GM18520 (cell line): ENCODE data around the gene OR4B1.

Experiments used
- ATAC-seq: cut with Tn5 transposase; IDR thresholded peaks from one replicate; pipeline ENCODE4 v1.9.1; 2021; ENCODE audit not compliant: unreplicated experiment

Gene OR4B1

DNA sequence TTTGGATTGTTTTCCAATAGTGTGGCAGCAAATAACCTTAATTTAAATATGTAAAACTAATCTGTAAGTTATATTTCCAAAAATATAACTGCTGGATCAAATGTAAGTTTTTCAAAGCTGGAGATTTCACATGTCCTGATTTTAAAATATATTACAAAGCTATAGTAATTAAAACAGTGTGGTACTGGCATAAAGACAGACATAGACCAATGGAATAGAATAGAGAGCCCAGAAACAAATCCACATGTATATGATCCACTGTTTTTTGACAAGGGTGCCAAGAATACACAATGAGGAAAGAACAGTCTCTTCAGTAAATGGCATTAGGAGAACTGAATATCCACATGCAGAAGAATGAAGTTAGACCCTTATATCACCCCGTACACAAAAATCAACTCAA, 32.3 kb downstream of the OR4B1 start:
- no peak for ATAC-seq

DNA sequence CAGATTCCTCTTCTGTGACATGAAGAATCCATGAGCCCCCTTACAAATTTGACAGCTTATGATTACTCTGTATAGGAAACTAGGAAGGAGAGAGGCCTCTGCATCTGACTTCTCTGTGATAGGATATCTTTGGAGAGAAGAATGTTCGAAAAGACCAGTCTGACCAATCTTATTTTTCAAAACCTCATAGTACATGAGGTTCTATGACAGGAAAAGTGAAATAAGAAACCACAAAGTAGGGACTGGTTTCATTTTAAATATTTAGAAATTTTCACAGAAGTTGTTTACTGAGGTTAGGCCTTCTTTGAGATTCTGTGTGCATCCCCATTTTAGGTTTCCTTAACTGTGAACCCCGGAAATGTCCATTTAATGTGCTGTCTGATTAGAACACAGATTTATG, 45.0 kb downstream of the OR4B1 start:
- ATAC-seq, result no peak

DNA sequence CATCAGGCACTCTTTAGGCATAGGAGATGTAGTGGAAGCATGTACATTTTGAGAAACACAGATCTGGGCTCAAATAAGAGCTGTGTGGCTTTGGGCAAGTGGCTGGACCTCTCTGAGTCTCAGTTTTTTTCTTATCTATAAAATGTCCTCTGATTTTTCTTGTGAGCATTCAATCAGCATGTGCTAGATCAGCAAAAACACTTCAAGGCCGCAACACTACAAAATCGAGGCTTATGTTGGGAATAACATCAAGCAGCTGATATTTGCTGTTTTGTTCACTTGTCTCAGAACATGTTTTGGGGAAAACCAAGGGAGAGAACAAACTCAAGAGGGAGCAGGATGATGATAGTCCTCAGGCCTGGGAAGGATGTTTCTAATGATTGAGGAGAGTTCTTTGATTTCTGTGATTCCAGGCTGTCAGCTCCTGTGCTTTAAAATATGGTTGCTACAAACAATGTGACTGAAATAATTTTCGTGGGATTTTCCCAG, 46.9 kb downstream of the OR4B1 start, which contains the start of gene OR4X1:
OR4X1 (plus strand) TSS at position 439 of the 489 bp plus-strand sequence; CDS start at position 439, 0 bp downstream.
- ATAC-seq, result no peak
